Adrenal gland (tissue), 5 donors: ENCODE results near the gene DIO1.

Experiments used
- POLR2A ChIP-seq, 2 donors: fragments of 450-650 bp; IDR thresholded peaks; one replicate each; pipeline ENCODE4 v1.6.1; 2017; ENCODE audit warnings: antibody characterized with exemption in 2 of 2, mild to moderate bottlenecking in 2 of 2, moderate library complexity in 1 of 2
- TF ChIP-seq, protein P1 (sequence below), 6 experiments: fragments of 450-650 bp in 4 of 6; fragments of 200-600 bp in 2 of 6; sonication (generic) in 1 of 6; IDR thresholded peaks; 1 replicate in 5 of 6; 2 replicates in 1 of 6; pipeline versions ENCODE4 v1.5.1 to v1.8.0; 2016 to 2021; ENCODE audit warnings: antibody characterized with exemption in 6 of 6, mild to moderate bottlenecking in 2 of 6, moderate library complexity in 1 of 6
- donor health status: DM: no; HTN: no; CAD: no.

DNA sequence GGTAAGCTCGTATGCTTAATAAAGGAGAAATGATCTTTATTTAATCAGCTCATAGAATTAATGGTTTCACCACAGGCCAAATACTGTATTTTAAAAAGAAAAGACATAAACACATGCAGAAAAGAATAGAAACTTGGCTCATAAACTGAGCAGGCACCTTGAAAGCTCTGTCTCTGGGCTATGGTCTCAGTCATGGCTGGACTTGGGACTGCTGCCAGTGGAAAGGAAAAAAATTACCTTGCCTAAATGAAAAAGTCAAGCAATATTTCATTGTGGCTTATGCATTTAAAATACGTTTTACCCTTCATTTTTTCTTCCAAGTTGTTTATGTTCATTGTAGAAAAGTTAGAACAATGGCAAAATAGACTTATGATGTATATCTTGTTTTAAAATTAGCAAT lies 60.1 kb downstream of the DIO1 start:
- TF ChIP-seq, protein P1, sequence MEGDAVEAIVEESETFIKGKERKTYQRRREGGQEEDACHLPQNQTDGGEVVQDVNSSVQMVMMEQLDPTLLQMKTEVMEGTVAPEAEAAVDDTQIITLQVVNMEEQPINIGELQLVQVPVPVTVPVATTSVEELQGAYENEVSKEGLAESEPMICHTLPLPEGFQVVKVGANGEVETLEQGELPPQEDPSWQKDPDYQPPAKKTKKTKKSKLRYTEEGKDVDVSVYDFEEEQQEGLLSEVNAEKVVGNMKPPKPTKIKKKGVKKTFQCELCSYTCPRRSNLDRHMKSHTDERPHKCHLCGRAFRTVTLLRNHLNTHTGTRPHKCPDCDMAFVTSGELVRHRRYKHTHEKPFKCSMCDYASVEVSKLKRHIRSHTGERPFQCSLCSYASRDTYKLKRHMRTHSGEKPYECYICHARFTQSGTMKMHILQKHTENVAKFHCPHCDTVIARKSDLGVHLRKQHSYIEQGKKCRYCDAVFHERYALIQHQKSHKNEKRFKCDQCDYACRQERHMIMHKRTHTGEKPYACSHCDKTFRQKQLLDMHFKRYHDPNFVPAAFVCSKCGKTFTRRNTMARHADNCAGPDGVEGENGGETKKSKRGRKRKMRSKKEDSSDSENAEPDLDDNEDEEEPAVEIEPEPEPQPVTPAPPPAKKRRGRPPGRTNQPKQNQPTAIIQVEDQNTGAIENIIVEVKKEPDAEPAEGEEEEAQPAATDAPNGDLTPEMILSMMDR (IDR thresholded peaks at IDR 0.05): no peak
- no peak for TF ChIP-seq POLR2A (IDR thresholded peaks at IDR 0.05)
